ENCODE data around the gene SERINC5.

DNA sequence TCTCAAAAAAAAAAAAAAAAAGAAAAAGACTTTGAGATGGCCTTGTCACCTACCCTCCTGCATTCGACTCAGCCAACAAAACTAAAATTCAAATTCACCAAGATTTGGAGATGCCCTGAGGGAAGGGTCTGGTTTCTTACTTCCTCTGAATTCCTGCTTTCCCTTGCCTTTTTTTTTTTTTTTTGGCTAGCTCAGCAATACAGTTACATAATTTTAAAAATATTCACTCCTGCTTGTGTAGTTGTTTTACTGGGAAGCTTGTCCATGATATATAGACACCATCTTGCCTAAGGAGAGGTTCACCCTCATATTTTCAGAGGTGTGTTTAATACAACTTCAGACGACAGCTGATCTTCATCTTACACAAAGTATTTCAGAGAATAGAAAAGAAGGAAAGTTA, 21.3 kb upstream of the SERINC5 start:
- TF ChIP-seq, protein P1, sequence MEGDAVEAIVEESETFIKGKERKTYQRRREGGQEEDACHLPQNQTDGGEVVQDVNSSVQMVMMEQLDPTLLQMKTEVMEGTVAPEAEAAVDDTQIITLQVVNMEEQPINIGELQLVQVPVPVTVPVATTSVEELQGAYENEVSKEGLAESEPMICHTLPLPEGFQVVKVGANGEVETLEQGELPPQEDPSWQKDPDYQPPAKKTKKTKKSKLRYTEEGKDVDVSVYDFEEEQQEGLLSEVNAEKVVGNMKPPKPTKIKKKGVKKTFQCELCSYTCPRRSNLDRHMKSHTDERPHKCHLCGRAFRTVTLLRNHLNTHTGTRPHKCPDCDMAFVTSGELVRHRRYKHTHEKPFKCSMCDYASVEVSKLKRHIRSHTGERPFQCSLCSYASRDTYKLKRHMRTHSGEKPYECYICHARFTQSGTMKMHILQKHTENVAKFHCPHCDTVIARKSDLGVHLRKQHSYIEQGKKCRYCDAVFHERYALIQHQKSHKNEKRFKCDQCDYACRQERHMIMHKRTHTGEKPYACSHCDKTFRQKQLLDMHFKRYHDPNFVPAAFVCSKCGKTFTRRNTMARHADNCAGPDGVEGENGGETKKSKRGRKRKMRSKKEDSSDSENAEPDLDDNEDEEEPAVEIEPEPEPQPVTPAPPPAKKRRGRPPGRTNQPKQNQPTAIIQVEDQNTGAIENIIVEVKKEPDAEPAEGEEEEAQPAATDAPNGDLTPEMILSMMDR (IDR thresholded peaks at IDR 0.05): no peak
- TF ChIP-seq POLR2AphosphoS5 (IDR thresholded peaks at IDR 0.05) (no peak), POLR2A (IDR thresholded peaks at IDR 0.05) (no peak), EP300 (IDR thresholded peaks at IDR 0.05) (no peak)

Measured in gastroesophageal sphincter (tissue), 3 donors.